GM12875 (cell line): Measurements from ENCODE around the gene PPFIBP2.

Source experiments
- H3K4me3 ChIP-seq: one replicate; pipeline ENCODE4 v1.5.1; 2011; ENCODE audit warnings: low read depth, low read length, control low read depth
- CTCF ChIP-seq: IDR thresholded peaks from 2 replicates; pipeline ENCODE4 v1.5.1; 2011; ENCODE audit warnings: low read depth, mild to moderate bottlenecking, control low read depth, inconsistent platforms, low read length, moderate library complexity, borderline replicate concordance; ENCODE audit not compliant: insufficient read depth

The PPFIBP2 gene

GRCh38 chr11:7582338-7582985 lies 68.7 kb downstream of the PPFIBP2 start:
- no peak for TF ChIP-seq CTCF
- no peak overlapping the region for H3K4me3 ChIP-seq

DNA sequence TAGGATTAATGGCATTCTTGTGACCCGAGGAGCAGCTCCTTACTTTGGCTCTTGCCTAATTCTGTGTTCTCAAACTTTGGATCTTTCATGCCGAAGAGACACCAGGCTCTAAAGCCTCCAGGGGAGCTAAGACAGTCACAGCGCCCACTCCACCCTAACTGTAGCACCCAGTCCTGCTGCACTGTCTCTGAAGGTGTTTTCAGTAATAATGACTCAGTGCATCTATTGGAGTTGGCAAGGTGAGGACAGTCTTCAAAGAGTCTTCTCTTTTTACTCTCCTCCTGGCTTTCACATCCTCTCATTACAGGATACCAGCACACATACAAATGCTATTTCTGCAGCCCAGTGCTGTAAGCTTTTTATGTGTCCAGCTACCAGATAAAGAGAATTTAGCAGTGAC lies 69.4 kb downstream of the PPFIBP2 start:
- H3K4me3 ChIP-seq = no peak overlapping the region
- no peak for TF ChIP-seq CTCF

DNA sequence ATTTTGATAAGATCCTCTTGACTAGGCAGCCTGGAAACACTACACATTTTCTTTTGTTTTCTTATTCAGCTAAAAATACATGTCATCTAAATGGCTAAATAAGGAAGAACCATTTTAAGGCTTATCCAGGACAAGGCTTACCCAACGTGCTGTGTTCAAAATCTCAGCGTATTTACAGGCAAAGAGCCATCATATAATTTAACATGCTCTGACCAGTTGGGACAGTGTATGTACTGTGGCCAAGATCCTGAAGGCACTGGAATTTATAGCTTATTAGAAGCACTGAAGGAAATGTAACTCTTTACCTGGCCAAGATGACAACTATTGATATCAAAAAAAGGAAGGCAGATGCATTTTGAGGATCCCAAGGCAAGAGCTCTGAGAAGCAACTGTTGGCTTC lies 71.1 kb downstream of the PPFIBP2 start:
- TF ChIP-seq CTCF = no peak
- no peak overlapping the region for H3K4me3 ChIP-seq

DNA sequence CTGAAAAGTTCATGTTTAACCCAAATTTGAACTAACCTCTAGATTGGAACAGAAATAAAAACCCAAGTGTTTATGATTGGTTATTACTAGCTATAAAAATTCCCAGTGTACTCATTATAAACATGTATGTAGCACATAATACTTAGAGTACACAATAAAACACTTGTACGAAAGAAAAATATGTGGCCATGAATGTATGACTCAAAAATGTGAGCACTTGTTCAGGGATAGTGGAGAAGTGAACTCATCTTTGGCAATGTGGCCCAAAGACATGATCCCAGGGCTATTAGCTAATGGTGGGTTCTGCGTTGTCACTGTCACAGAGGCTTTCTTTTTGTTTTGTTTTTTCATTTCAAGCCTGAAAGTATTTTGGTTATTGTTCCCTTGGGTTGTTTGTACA lies 72.0 kb downstream of the PPFIBP2 start:
- TF ChIP-seq CTCF = no peak

GRCh38 chr11:7586376-7586775 lies 72.6 kb downstream of the PPFIBP2 start:
- TF ChIP-seq CTCF = no peak
- H3K4me3 ChIP-seq = no peak overlapping the region

More for the DNA sequence above, 72.0 kb downstream of the PPFIBP2 start:
- H3K4me3 ChIP-seq = no peak overlapping the region

- no peak for TF ChIP-seq CTCF
- no peak overlapping the region for H3K4me3 ChIP-seq
Observed at GRCh38 chr11:7587712-7588111, 73.9 kb downstream of the PPFIBP2 start.

GRCh38 chr11:7589861-7590260 lies 76.1 kb downstream of the PPFIBP2 start:
- TF ChIP-seq CTCF = no peak
- H3K4me3 ChIP-seq = no peak overlapping the region
